ENCODE data around the gene FUCA2.

The FUCA2 gene

DNA sequence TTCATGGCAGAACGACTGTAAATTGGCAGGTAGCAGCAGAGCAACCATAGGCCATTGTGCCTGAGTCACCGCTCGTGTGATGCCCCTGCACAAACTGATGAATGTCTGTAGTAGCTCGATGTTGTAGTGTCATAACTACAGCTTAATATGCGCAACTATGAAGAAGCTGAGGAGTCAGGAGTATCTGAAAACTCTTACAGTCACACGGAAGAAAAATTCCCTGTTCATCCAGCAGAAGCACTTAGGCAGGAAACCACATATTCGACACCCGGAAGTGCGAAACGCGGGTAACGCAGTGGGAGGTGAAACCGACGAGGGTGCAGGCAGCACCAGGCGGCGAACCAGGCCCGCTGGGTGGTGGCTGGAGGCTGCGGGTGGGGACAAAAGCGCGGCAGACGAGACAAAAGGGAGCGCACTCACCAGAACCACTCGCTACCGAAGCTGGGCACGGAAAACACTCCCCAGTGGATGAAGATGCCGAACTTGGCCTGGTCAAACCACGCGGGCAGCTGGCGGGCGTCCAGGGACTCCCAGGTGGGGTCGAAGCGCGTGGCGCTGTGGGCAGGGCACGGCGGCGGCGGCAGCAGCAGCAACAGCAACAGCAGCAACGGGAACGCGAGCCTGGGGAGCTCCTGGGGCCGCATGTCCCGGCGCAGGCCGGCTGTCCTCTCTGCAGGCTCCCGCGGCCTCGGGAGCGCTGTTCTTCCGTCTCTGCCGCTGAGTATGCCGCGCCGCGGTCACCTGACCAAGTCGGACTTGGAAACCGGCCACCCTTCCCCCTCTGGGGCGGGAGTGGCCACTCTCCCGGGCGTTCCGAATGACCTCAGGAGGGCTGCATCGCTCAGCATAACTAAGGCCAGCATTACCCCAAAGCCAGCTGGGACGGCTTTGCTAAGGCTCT, at the start of gene FUCA2:
TSS of gene FUCA2 (minus strand) at position 730 of the 901 bp plus-strand sequence. CDS start at position 644, 86 bp downstream.
- DNase-seq (ENCODE audit: low read depth in 2 of 3, low spot score in 2 of 3) = peak; percentile 27 to 33 (median 32)

GRCh38 chr6:143561105-143561704, 49.7 kb upstream of the FUCA2 start:
- DNase-seq (ENCODE audit: low read depth in 2 of 3, low spot score in 2 of 3) = no peak

DNA sequence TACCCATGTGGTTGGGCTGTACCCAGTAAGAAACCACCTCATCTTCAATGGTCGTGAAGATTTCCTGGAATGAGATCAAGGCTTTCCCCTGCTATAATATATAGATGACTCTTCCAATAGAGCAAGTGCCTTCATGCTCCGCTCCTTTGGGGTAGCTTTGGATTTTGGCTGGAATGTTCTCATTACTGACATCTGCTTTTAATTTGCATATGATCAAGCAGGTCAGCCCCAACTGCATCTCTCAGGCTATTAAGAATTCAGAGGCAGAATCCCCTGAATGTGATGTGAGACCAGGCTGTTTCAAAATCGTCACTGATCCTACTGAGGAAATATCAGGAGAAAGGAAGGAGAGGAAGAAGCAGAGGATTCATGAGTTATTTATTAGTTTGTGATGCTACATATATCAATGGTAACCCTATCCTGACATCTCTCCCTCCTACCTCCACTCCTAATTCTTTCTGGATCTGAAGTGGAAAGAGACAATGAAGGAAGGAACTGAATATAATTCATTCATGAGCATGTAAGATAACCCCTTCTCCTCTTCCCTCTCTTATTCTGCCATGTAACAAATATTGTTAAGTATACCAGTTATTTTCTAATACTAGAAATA, 47.6 kb upstream of the FUCA2 start:
- DNase-seq (ENCODE audit: low read depth in 2 of 3, low spot score in 2 of 3) = no peak

DNA sequence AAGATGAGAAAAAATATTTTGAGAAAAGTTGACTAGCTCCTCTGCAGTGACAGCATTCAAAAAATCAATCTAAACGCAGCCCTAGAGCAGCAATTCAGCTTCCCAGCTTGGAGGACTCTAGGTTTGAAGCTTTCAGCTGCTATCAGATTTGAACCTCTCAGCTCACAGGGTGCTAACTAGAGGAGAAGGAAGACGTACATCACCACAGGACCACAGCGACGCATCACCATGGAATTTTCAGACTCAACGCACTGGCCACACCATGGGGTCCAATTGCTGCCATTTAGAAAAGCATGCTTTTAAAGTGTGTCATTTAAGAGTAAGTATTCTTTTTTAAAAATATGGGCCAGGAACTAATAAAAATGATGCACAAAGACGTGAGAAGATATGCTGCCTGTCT, 45.0 kb upstream of the FUCA2 start:
- no peak for DNase-seq (ENCODE audit: low read depth in 2 of 3, low spot score in 2 of 3)

GRCh38 chr6:143555582-143555981, 44.1 kb upstream of the FUCA2 start:
- DNase-seq (ENCODE audit: low read depth in 2 of 3, low spot score in 2 of 3) = no peak

DNA sequence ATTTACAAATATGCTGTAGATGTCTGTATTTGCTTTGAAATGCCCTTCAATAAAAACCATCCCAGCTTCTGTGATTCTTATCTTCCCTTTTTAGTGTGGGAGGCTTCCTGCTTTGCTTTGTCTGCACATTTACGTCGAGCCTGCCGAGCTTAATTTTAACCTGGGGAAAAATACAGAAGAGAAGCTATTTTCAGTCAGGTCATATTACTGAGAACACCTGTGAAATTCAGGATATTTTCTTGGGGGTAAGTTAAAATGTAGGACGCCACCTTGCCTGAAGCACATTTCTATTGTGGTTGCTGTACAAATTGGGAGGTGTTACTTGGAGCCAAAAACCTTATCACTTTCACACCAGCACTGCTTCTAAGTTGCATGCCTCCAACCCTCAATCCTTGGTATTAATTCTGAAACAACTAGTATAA, 43.6 kb upstream of the FUCA2 start:
- no peak for DNase-seq (ENCODE audit: low read depth in 2 of 3, low spot score in 2 of 3)

DNA sequence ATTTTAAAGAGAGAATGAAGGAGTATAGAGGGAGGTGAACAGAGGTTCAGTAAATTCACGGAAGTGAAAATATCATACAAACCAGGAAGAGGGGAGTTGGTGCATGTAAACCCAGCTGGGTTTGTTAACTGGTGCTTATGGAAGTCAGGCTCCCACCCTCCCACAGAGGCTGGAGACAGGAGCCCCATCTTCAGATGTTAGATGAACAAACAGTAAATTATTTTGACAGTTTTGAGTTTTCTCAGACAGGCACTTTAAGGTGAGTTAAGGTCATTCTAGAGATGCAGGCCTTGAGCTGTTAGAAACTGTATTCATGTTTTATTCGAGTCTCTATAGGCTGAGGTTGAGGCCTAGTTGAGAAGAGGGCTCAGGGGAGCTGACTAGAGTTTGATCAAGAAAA, 41.8 kb upstream of the FUCA2 start:
- no peak for DNase-seq (ENCODE audit: low read depth in 2 of 3, low spot score in 2 of 3)

DNA sequence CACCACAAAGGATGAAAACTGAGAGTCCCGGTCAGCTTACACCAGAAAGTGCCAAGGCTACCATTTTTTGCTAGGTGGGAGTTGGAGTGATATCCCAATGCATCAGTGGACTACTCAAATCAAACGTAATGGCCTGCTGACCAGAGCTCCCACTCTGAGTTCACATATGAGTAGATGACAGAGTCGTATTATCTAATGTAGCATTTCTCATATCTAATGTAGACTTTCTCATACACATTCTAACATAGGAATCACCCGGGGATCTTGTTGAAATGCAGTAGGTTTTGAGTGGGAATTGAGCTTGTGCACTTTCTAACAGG, 38.4 kb upstream of the FUCA2 start:
- no peak for DNase-seq (ENCODE audit: low read depth in 2 of 3, low spot score in 2 of 3)

DNA sequence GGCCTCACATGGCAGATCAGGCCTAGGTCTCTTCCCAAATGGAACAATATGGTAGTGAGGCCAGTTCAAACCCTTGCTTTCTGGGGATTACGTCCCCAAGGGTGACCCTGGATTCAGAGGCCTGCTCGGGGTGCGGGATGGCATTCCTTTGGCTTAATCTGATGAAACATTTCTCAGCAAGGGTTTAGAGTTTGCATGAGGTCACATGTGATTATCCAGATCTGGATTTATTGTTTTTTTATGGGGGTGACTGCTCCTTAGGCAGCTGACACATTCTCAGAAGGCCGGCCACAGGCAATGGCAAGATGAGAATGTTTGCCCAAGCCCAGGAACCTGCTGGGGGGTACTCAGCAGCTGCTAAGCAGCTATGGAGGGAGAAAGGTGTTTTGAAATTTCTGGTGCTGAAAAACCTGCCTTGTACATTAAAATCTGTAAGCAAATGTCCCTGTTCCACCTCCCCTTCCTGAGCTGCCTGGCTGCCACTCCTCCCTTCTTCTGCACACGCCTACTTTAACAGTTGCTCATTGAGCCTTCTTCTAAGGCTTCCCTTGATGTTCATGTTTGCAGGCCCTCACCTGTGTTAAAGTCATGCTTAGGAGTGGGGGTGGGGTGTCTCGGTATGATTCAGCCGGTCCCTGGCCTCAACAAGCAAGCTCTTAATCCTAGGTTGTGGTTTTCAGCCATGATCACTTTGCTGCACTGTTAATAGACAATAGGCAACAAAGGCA, 37.9 kb upstream of the FUCA2 start:
- no peak for DNase-seq (ENCODE audit: low read depth in 2 of 3, low spot score in 2 of 3)

DNA sequence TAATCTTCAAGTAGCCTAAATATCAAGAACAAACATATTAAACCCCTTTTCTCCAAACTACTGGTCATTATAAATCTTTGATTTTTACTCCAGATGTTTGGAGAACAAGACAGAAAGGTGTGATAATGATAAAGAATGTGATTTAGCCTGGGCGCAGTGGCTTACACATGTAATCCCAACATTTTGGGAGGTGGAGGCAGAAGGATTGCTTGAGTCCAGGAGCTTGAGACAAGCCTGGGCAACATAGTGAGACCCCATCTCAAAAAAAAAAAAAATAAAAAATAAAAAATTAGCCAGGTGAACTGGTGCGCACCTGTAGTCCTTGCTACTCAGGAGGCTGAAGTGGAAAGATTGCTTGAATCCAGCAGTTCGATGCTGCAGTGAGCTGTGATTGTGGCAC, 35.1 kb upstream of the FUCA2 start:
- no peak for DNase-seq (ENCODE audit: low read depth in 2 of 3, low spot score in 2 of 3)

- DNase-seq (ENCODE audit: low read depth in 2 of 3, low spot score in 2 of 3) = no peak
These were observed 34.5 kb upstream of the FUCA2 start for GRCh38 chr6:143545976-143546547.

DNA sequence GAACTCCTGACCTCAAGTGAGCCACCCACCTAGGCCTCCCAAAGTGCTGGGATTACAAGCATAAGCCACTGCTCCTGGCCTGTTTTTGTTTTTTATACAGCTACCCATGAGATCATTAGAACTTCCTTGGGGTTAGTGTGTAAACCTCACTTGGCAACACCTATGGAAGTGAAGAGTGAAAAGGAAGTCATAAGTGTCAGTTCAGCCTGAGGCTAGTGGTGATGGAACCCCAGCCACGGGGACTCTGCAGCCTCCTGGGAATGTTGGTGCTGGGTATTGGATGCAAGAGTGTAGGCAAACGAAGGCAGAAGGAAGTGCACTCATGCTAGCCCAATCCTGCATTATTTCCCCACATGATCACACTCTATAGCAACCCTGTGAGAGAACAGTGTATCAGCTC, 33.6 kb upstream of the FUCA2 start:
- no peak for DNase-seq (ENCODE audit: low read depth in 2 of 3, low spot score in 2 of 3)

- no peak for DNase-seq (ENCODE audit: low read depth in 2 of 3, low spot score in 2 of 3)
These were observed 32.6 kb upstream of the FUCA2 start for GRCh38 chr6:143544011-143544696.

DNA sequence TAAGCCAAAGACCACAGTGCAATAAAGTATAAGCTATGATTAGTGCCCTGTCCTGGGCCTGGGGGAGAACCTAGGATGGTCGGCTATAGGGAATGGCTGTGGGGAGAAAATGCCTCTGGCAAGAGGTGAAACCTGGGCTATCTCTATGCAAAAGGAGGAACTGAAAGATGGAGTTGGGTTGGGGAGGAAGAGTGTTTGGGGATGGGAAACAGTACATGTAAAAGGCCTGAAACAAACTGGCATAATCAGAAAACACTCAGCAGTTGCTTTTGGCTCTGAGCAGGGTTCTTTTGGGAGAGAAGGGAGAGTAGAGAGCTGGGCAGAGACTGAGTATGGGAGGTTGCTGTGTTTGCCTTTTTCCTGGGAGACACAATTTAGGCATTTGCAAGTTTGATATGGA, 31.9 kb upstream of the FUCA2 start:
- DNase-seq (ENCODE audit: low read depth in 2 of 3, low spot score in 2 of 3) = no peak

DNA sequence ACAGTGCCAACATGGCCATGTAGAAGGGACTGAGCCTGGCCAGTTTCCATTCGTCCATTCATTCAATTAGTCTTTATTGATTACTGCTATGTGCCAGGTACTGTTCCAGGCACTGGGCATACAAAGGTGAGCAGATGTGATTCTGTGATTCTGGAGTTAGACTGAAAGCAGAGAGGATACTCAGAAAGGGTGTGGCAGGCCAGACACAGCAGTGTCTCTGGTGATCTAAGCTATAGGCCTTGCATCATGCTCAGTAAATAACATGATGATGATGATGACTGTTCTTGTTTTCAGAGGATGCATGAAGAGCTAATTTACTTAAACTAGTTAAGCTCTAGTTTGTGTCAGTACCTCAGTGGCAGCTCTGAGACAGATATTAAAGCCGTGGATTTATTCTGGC, 31.4 kb upstream of the FUCA2 start:
- no peak for DNase-seq (ENCODE audit: low read depth in 2 of 3, low spot score in 2 of 3)

GRCh38 chr6:143540192-143540591, 28.7 kb upstream of the FUCA2 start:
- DNase-seq (ENCODE audit: low read depth in 2 of 3, low spot score in 2 of 3) = no peak

DNA sequence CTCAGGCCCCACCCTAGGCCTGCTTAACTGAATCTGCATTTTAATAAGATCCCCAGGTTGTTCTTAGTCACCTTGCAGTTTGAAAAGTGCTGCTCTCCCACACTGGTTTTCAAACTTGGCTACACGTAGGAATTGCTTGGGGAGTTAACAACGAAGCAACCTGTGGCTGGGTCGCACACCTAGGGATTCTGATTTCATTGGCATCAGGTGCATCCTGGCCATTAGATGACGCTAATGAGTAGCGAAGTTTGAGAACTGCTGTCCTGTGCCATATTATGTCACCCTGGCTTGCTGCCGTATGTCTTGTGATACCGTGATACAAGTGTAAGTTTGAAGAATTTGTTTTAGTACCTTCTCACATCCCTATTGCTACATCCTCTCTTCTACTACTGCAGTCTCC, 28.2 kb upstream of the FUCA2 start:
- no peak for DNase-seq (ENCODE audit: low read depth in 2 of 3, low spot score in 2 of 3)

DNA sequence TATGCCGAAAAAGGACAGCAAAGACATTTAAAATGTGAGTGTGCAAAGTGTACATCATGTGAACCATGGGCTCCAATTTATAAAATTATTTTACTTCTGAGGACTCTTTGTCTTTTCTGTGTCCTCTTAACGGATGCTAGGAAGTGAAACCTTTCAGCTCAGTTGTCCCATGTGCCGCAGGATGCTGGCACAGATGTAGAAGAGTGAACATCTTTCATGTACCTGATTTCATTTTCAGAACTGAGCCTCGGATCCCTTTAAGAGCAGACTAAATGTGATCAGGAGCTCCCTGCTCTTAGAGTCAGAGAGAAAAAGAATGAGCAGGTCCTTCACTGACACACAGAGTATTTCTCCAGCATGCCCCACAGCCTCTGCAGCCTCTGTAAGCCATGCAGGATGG, 27.6 kb upstream of the FUCA2 start:
- DNase-seq (ENCODE audit: low read depth in 2 of 3, low spot score in 2 of 3) = no peak

DNA sequence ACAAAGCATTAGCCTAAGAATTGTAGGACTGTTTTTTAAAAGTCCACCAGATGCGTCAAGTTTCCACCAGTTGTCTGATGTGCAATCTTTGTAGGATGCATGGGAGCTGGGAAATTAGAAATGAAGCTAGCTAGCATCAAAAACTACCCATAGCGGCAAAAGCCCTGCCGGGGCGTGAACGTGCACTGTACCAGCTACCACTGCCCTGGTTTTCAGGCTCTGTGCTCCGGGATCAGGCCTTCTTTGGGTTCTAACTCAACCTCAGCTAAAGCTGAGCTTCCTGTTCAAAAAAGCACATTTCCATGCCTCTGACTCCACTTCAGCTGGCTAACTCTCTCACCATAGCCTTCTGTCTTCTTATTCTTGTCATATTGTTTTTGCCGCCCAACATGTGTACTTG, 26.9 kb upstream of the FUCA2 start:
- DNase-seq (ENCODE audit: low read depth in 2 of 3, low spot score in 2 of 3) = no peak

DNA sequence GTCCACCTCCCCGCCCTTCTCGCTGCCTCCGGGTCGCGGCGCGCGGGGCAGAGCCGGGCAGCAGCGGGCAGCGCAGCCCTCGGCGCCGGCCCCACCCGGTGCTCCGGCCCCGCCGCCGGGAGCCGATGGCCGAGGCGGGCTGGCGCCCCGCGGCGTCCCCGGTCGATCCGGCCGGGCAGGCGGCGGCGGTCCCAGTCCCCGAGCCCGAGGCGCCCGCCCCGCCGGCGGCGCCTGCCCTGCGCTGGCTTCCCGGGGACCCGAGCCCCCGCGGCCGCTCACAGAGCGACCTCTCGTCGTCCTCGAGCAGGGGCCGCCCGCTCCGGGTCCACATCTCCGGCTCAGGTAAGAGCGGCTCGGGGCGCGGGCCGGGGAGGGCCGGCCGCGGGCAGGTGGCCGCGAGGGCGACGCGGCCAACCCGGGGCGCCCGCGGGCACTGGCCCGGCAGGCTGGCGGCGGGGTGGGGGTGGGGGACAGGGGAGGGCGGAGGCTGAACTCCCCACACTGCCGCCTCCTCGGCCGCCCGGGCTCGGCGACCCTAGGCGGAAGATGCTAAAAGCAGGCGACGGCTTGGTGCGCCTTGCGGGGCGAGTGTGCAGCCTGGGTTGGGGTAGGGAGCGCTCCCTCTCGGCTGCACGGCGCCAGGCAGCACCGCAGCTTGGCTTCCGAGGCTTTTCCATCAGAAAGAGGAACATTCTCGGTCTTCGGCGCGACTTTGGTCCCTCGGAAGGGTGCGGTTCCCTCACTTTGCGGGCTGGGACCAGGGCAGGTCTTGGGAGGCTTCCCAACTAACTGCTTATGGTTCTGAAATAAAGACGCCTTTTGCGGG, 25.6 kb upstream of the FUCA2 start:
- peak; percentile 26 to 34 (median 27) for DNase-seq (ENCODE audit: low read depth in 2 of 3, low spot score in 2 of 3)

All from activated CD8-positive, alpha-beta memory T cell treated with anti-CD3 and anti-CD28 coated beads for 48 hours (primary cell).